Activated CD4-positive, alpha-beta T cell treated with anti-CD3 and anti-CD28 coated beads, Interleukin-2, amount 10 ng/mL, durations not matched to agents 7 days and 5 days (primary cell): Measurements from ENCODE around the gene FAM217B. TPM values are rescaled to one million over a fixed set of nuclear protein-coding genes. Genes with fewer than 3 reads are reported as not detected.

Experiments
- CTCF ChIA-PET: fragments of 350-600 bp; sonication (Branson Sonifier 250); formaldehyde crosslinking; loops from one replicate; lab custom pipeline; 2021; ENCODE audit warnings: antibody characterized with exemption; lab: Charles Lee
- POLR2A ChIA-PET: fragments of 350-600 bp; sonication (Branson Sonifier 250); formaldehyde crosslinking; loops from one replicate; lab custom pipeline; 2021; ENCODE audit warnings: antibody characterized with exemption; lab: Charles Lee
- DNase-seq: peaks from one replicate; pipeline ENCODE4 v3.0.0-alpha.2; 2020
- H3K27ac Mint-ChIP-seq: one replicate; pipeline ENCODE4 v1.8.0; 2021; ENCODE audit warnings: mild to moderate bottlenecking, moderate library complexity, mixed read lengths
- H3K27me3 Mint-ChIP-seq: one replicate; pipeline ENCODE4 v1.8.0; 2021; ENCODE audit warnings: mixed read lengths
- H3K36me3 Mint-ChIP-seq: one replicate; pipeline ENCODE4 v1.8.0; 2021; ENCODE audit warnings: low read depth, mixed read lengths
- H3K4me1 Mint-ChIP-seq: one replicate; pipeline ENCODE4 v1.8.0; 2021; ENCODE audit warnings: mixed read lengths
- H3K4me3 Mint-ChIP-seq: one replicate; pipeline ENCODE4 v1.8.0; 2021; ENCODE audit warnings: mild to moderate bottlenecking, moderate library complexity, mixed read lengths
- H3K9me3 Mint-ChIP-seq: one replicate; pipeline ENCODE4 v1.8.0; 2021; ENCODE audit warnings: mixed read lengths
- total RNA-seq, 2 experiments: library from RNA; stranded (reverse); gene quantifications; one replicate each; pipeline ENCODE4 v1.2.3, GENCODE V29; 2021

The FAM217B gene
- total RNA-seq, 2 experiments from 2014 or later, result 33.7 to 40.6 TPM

DNA sequence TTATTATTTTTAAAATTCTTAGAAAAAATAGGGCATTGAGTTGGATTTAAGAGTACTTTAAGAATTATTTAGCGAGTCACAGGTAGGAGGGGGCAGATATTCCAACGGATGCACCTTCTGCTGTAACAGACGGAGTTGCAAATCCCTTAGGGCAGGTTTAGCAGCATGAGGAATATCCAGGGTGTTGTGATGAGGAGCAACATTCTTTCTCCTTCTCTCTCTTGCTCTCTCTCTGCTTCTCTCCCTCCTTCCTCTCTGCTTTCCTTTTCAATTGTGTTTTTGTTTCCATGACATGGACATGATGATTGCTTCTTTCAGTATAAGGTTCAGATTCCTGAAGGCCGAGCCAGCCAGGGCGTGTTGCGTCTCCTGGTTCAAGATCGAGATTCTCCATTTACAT is 46.9 kb downstream of the FAM217B start:
- no peak for DNase-seq
- ChIA-PET POLR2A (no interaction called here), CTCF (interaction anchor here (1.3 kb wide), 1 partner anchor 278 kb away, joined by 3 read pairs; no protein-coding TSS in a partner anchor)
- Mint-ChIP-seq H3K36me3 (no peaks in the 10 kb centered on the region), H3K27ac (no peak overlapping the region), H3K4me1 (no peaks in the 10 kb centered on the region), H3K9me3 (no peaks in the 10 kb centered on the region), H3K4me3 (no peak overlapping the region), H3K27me3 (no peaks in the 10 kb centered on the region)

DNA sequence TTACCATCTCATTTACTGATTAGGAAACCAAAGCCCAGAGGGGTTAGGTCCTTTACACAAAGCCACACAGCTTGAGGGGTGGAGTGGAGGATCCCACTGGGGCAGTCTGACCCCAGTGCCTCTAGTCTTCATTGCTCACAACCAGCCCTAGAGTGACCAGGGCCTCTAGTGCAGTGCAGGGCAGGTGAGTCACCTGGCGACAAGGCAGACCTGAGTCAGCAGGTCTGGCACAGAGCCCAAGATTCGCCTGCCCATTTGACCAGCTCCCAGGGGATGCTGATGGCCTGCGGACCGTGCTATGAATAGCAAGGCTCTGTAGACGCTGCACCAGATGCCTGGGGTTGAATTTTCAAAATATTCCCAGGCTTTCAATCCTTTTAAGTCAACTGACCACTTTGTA is 48.0 kb downstream of the FAM217B start:
- Mint-ChIP-seq H3K4me1 (no peaks in the 10 kb centered on the region), H3K4me3 (no peak overlapping the region), H3K27me3 (no peaks in the 10 kb centered on the region), H3K9me3 (no peaks in the 10 kb centered on the region), H3K27ac (no peak overlapping the region), H3K36me3 (no peaks in the 10 kb centered on the region)
- no peak for DNase-seq
- CTCF ChIA-PET, result no interaction called here
- POLR2A ChIA-PET, result no interaction called here

DNA sequence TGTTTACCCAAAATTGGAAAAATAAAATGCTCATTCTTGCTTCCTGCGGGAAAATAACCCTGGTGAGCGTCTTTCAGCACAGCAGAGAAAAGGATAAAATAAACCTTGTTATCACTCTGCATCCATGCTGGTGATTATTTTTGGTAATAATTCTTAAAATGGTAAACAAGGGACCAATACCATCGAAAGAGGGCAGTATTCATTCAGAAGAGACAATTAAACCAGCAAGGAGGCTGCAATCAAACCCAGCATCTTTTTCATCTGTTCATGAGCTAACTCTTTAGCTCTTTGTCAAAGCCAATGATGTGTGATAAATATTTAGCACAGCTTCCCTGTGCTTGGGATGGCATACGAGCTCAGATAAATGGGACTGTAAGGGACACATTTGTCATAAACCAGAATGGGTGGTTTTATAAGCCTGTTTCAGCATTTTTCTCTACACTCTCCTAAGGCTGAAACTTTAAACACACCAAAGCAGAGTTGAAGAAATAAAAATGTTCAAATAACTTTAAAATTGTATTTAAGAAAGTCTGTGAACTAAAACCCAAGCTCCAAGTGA is 52.4 kb downstream of the FAM217B start:
- Mint-ChIP-seq H3K9me3 (no peaks in the 10 kb centered on the region), H3K4me3 (no peak overlapping the region), H3K27me3 (no peaks in the 10 kb centered on the region), H3K36me3 (no peaks in the 10 kb centered on the region), H3K4me1 (peaks cover 2% of the 10 kb centered on the region), H3K27ac (no peak overlapping the region)
- no peak for DNase-seq
- ChIA-PET POLR2A (no interaction called here), CTCF (no interaction called here)

DNA sequence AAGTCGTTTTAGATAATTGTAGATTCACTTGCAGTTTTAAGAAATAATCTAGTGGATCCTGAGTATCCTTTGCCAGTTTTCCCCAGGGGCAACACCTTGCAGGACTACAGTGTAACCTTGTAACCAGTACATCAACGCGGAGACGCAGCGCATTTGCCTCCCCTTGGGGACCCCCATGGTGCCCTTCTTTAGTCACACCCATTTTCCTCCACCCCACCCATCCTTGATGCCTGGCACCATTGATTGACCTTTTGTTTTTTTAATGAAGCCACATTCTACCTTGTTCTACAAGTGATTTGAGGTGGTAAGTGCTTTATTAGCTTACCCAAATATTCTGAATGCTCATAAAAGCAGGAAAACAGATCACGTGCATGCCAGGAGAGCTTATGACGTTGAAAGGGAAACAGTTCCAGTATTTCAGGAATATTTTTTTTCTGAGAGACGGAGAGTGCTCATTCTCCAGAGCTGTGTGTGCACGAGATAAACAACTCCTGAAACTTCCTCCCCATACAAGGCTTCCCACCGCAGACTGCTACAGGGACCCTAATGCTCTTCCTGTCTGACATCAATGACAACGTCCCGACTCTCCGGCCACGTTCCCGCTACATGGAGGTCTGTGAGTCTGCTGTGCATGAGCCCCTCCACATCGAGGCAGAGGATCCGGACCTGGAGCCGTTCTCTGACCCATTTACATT is 53.7 kb downstream of the FAM217B start:
- no peak overlapping the region for H3K4me3 Mint-ChIP-seq
- DNase-seq, result no peak
- H3K27ac Mint-ChIP-seq, result no peak overlapping the region
- H3K36me3 Mint-ChIP-seq, result no peaks in the 10 kb centered on the region
- peaks cover 2% of the 10 kb centered on the region for H3K4me1 Mint-ChIP-seq
- H3K27me3 Mint-ChIP-seq, result no peaks in the 10 kb centered on the region
- CTCF ChIA-PET, result interaction anchor here (0.6 kb wide), 1 partner anchor 1225 kb away, joined by 3 read pairs; no protein-coding TSS in a partner anchor
- H3K9me3 Mint-ChIP-seq, result no peaks in the 10 kb centered on the region
- POLR2A ChIA-PET, result no interaction called here

DNA sequence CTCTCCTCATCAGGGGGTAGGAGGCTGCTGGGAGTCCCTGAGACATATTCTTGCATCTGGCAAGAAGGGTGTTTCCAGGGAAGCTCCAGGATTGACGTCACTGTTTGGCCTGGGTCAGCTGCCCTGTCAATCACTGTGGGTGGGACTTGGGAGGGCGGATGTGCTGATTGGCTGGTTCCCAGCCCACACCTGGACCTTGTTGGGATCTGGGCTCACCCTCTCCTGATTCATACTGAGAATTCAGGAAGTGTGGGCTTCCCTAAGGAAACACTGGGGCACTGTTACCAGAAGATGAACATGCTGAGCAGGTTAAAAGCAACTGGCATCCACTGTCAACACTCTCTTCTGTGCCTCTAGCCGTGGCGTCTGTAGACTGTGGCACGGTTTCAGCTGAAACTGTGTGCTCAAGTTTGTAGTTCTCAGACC is 54.5 kb downstream of the FAM217B start:
- H3K9me3 Mint-ChIP-seq, result no peaks in the 10 kb centered on the region
- no peaks in the 10 kb centered on the region for H3K36me3 Mint-ChIP-seq
- CTCF ChIA-PET, result no interaction called here
- peaks cover 2% of the 10 kb centered on the region for H3K4me1 Mint-ChIP-seq
- POLR2A ChIA-PET, result no interaction called here
- H3K27ac Mint-ChIP-seq, result no peak overlapping the region
- H3K27me3 Mint-ChIP-seq, result no peaks in the 10 kb centered on the region
- DNase-seq, result no peak
- H3K4me3 Mint-ChIP-seq, result no peak overlapping the region

DNA sequence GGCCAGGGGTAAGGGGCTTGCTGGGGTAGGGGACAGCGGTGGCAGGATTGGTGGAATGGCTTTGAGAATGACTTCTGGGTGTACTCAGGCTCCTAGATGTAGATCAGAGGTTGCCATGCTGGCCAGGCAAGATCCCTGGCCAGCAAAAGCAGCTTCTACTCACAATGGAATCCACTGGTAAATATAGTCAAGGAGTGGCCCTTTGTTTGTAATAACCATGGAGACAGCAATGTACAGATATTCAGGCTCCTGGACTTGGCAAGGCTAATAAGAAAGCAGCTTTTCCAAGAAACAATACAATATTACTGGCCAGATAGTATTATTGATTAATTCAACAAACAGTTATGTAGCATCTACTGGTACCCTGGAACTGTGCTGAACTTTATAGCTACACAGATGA is 55.9 kb downstream of the FAM217B start:
- Mint-ChIP-seq H3K36me3 (no peaks in the 10 kb centered on the region), H3K27ac (no peak overlapping the region), H3K4me1 (peaks cover 2% of the 10 kb centered on the region), H3K4me3 (no peak overlapping the region), H3K27me3 (no peaks in the 10 kb centered on the region), H3K9me3 (no peaks in the 10 kb centered on the region)
- ChIA-PET CTCF (no interaction called here), POLR2A (no interaction called here)
- no peak for DNase-seq

DNA sequence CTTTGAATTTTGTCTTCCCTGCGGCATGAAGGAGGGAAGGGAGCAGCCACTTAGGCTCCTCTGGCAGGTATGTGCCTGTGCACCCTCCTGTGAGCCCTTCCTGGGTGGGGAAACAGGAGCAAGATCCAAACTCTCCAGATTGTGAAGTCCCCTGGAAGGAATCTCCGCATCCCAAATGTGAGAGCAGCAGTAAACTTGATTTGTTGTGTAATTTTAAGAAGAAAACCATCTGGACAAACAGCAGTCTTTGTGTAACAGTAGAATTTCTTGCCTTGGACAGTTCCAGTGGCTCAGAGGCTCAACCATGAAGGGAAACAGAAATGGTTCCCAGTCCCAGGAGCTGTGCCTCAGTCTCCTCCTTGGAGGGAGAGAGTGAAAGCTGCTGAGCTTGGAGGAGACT is 57.7 kb downstream of the FAM217B start:
- Mint-ChIP-seq H3K4me1 (peaks cover 2% of the 10 kb centered on the region), H3K27ac (no peak overlapping the region), H3K27me3 (no peaks in the 10 kb centered on the region), H3K9me3 (no peaks in the 10 kb centered on the region), H3K36me3 (no peaks in the 10 kb centered on the region), H3K4me3 (no peak overlapping the region)
- ChIA-PET POLR2A (no interaction called here), CTCF (no interaction called here)
- DNase-seq, result no peak

Other genes with a start within 250 kb of the FAM217B start
- gene SYCP2, start 6.8 kb upstream of the FAM217B start, total RNA-seq, result 1 to 10 TPM; 7.6 to 9.1 TPM
- 1 to 10 TPM; 7.0 to 7.5 TPM for gene PPP1R3D, start 84 bp upstream of the FAM217B start, total RNA-seq
- under 1 TPM; 0.40 to 0.47 TPM for gene CDH26, start 18.0 kb downstream of the FAM217B start, total RNA-seq